ENCODE data around the gene ELOVL5. TPM values are rescaled to one million over a fixed set of nuclear protein-coding genes. Genes with fewer than 3 reads are reported as not detected.
A peak's percentile ranks its signal among the peaks of the same experiment; 100 is the strongest.

Gene ELOVL5
- total RNA-seq, 1 donor from 2014 or later, result 55.9 TPM

GRCh38 chr6:53331678-53332077, 17.1 kb downstream of the ELOVL5 start:
- DNase-seq (ENCODE audit: low read depth), result no peak
- no peak overlapping the region for H3K4me3 ChIP-seq (ENCODE audit: low read depth, low read length)
- no peak for TF ChIP-seq CTCF (conservative IDR thresholded peaks at IDR 0.05; ENCODE audit: low read depth, low read length)

GRCh38 chr6:53330137-53330536, 18.6 kb downstream of the ELOVL5 start:
- no peak overlapping the region for H3K4me3 ChIP-seq (ENCODE audit: low read depth, low read length)
- TF ChIP-seq CTCF (conservative IDR thresholded peaks at IDR 0.05; ENCODE audit: low read depth, low read length), result no peak
- no peak for DNase-seq (ENCODE audit: low read depth)

GRCh38 chr6:53328375-53328774, 20.4 kb downstream of the ELOVL5 start:
- no peak overlapping the region for H3K4me3 ChIP-seq (ENCODE audit: low read depth, low read length)
- TF ChIP-seq CTCF (conservative IDR thresholded peaks at IDR 0.05; ENCODE audit: low read depth, low read length), result no peak
- DNase-seq (ENCODE audit: low read depth), result no peak

- H3K4me3 ChIP-seq (ENCODE audit: low read depth, low read length), result no peak overlapping the region
- no peak for TF ChIP-seq CTCF (conservative IDR thresholded peaks at IDR 0.05; ENCODE audit: low read depth, low read length)
- DNase-seq (ENCODE audit: low read depth), result no peak
Measured at GRCh38 chr6:53327017-53327395, 21.7 kb downstream of the ELOVL5 start.

- H3K4me3 ChIP-seq (ENCODE audit: low read depth, low read length), result no peak overlapping the region
- no peak for TF ChIP-seq CTCF (conservative IDR thresholded peaks at IDR 0.05; ENCODE audit: low read depth, low read length)
- DNase-seq (ENCODE audit: low read depth), result peak; percentile 66
Measured at GRCh38 chr6:53326372-53327016, 22.3 kb downstream of the ELOVL5 start.

GRCh38 chr6:53325785-53326184, 23.0 kb downstream of the ELOVL5 start:
- no peak for DNase-seq (ENCODE audit: low read depth)
- TF ChIP-seq CTCF (conservative IDR thresholded peaks at IDR 0.05; ENCODE audit: low read depth, low read length), result no peak

More at GRCh38 chr6:53325785-53326184, 23.0 kb downstream of the ELOVL5 start:
- H3K4me3 ChIP-seq (ENCODE audit: low read depth, low read length), result no peak overlapping the region
